ENCODE results near the gene PCSK5.

PCSK5 gene

DNA sequence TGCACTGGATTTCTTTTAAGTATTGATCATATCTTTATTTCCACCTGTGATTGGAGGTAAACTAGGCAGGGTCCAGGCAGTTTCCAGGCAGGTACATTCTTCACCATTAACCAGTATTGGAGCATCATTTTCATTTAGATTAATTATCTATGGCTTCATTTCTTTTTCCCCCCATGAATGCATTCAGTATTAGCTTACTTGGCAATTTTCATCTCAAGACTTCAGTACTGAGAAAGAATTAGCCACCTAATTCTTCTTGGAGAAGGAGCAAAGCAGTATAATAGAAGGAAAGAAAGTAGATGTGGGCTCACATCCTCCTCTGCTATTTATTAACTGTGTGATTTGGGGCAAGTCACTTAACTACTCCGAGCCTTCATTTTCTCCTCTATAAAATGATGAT is 295.0 kb downstream of the PCSK5 start:
- DNase-seq (ENCODE audit: low read depth, low spot score), result no peak

DNA sequence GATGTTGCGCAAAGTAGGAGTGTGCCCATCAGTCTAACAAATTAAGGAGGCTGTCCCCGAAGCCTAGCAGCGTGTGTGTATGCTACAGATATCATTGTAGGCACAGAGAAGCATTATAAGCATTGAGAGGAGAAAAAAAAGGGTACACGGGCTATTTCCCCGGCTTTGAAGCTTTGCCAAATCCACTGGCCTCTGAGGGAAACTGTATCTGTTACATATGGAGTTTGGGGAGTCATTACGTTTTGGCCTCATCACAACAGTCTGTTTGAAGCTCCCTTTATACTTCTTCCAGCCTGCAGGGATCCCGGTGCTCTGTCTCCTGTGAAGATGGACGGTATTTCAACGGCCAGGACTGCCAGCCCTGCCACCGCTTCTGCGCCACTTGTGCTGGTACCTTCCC is 297.8 kb downstream of the PCSK5 start:
- no peak for DNase-seq (ENCODE audit: low read depth, low spot score)

DNA sequence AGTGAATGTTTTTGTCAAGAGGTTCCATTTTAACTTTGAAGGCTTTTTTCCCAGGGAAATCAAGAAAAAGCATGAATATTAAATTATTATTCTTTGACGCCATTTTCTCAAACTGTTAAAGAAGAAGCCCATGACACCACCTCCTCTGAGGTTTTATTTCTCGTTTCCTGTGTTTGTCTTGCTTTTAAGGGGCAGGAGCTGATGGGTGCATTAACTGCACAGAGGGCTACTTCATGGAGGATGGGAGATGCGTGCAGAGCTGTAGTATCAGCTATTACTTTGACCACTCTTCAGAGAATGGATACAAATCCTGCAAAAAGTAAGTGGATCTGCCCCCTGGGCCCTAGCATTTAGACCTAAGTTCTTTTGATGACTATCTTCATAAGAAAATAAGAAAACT is 298.4 kb downstream of the PCSK5 start:
- DNase-seq (ENCODE audit: low read depth, low spot score), result no peak

DNA sequence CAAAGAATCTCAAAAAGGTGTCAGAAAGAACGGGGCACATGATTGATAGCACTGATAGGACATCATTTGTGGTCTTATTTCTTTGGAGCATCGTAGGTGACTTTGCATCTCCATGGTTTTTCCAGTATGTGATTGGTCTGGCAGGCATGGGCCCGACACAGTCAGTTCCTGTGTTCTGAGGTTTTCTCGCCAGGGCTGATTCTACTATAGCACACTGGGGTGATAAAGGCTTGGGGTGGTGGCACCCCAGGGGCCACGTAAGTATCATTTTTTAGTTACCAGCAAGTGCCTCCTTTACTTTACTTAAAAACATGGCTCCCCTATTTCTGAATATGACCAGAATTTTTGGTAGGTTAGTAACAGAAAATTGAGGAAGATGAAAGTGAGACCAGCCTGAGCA is 301.0 kb downstream of the PCSK5 start:
- DNase-seq (ENCODE audit: low read depth, low spot score), result no peak

DNA sequence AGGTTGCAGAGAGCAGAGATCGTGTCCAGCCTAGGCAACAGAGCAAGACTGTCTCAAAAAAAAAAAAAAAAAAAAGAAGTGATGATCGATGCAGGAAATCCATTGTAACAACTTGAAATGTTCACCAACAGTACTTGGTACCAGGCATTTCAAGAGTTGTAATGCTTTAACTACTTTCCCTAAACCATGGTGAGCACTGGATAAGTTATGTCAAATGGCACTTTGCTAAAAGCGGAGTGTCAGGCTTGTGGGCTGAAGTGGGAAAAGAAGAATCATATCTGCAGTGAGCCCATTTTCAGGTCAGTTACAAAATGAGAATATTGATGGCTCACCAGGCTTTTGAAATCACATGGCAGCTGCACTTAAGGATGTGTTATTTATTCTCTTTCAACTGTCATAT is 301.5 kb downstream of the PCSK5 start:
- no peak for DNase-seq (ENCODE audit: low read depth, low spot score)

DNA sequence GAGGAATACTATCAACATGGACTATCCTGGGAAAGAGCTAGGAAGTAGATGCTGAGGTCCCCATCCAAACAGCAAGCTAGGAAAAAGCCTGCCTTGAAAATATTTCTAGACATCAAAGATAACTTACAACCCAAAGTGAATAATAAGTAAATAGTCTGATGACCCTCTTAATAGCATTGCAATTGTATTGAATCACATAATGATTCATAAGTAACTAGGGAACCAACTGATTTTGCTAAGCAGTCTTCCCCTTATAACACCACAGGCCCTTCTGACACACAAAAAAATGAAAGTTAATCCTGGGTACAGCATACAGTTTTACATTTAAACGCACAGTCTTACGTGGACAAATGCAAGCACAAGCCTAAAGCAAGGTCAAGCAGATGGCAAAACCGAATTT is 304.4 kb downstream of the PCSK5 start:
- DNase-seq (ENCODE audit: low read depth, low spot score), result no peak

GRCh38 chr9:76198336-76198735 is 307.9 kb downstream of the PCSK5 start:
- no peak for DNase-seq (ENCODE audit: low read depth, low spot score)

DNA sequence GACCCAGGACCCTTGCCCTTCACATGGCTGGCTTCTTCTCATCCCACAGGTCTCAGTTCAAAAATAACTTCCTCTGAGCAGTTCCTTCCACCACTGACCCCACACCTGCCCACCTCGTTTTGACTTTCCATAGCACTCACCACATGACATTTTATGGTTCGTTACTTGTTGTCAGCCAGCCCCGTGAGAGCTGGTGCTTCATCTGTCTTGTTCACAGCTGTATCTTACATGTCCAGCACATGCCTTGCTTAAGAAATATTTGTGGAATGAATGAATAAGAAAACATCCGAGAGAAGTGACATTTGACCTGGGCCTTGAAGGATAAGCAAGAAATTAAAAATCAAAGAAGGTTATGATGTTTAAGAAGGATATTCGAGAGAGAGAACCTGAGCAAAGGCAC is 309.8 kb downstream of the PCSK5 start:
- DNase-seq (ENCODE audit: low read depth, low spot score), result no peak

GRCh38 chr9:76200745-76201144 is 310.3 kb downstream of the PCSK5 start:
- DNase-seq (ENCODE audit: low read depth, low spot score), result no peak

- DNase-seq (ENCODE audit: low read depth, low spot score), result no peak
Observed at GRCh38 chr9:76203373-76203772, 312.9 kb downstream of the PCSK5 start.

- no peak for DNase-seq (ENCODE audit: low read depth, low spot score)
Observed at GRCh38 chr9:76206821-76207220, 316.3 kb downstream of the PCSK5 start.

- no peak for DNase-seq (ENCODE audit: low read depth, low spot score)
Observed at GRCh38 chr9:76213751-76214150, 323.3 kb downstream of the PCSK5 start.

- DNase-seq (ENCODE audit: low read depth, low spot score), result no peak
Observed at GRCh38 chr9:76215066-76215465, 324.6 kb downstream of the PCSK5 start.

- DNase-seq (ENCODE audit: low read depth, low spot score), result no peak
Observed at GRCh38 chr9:76216161-76216649, 325.7 kb downstream of the PCSK5 start.

DNA sequence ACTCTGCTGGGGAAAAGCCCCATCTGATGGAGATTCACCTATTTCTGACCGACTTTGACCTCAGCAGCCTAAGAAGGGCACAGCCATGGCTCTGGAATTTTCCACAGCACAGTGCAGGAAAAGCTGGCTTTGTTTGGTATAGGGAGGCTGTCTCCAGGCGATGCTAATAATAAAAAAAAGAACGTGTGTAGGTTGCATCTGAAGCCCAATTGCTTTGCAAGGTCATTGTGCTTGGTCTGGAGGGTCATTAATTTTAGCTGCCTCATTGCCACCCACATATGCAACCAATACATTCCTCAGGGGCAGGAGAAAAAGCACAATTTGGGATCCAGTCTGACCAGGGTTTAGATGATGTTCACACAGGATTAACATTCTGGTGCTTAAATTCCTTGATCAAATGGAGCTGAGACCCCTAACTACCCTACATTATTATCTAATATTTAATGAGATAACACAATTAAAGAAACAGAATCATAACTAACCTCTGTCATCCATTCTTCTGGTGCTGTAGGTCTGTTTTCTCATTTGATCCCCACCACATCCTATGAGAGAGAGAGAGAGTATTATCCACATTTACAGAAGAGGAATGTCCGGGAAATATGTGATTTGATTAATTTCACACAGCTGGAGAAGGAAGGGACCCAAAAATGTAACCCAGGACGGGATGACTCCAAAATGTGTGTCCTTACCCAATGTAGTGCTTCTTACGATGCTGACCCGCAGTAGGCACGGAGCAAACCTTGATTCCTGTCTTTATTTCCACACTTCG is 327.8 kb downstream of the PCSK5 start:
- no peak for DNase-seq (ENCODE audit: low read depth, low spot score)

GRCh38 chr9:76218886-76219445 is 328.5 kb downstream of the PCSK5 start:
- DNase-seq (ENCODE audit: low read depth, low spot score), result no peak

GRCh38 chr9:76219560-76220151 is 329.2 kb downstream of the PCSK5 start:
- no peak for DNase-seq (ENCODE audit: low read depth, low spot score)

GRCh38 chr9:76221423-76221822 is 330.9 kb downstream of the PCSK5 start:
- no peak for DNase-seq (ENCODE audit: low read depth, low spot score)

- DNase-seq (ENCODE audit: low read depth, low spot score), result no peak
Observed at GRCh38 chr9:76223749-76224340, 333.4 kb downstream of the PCSK5 start.

DNA sequence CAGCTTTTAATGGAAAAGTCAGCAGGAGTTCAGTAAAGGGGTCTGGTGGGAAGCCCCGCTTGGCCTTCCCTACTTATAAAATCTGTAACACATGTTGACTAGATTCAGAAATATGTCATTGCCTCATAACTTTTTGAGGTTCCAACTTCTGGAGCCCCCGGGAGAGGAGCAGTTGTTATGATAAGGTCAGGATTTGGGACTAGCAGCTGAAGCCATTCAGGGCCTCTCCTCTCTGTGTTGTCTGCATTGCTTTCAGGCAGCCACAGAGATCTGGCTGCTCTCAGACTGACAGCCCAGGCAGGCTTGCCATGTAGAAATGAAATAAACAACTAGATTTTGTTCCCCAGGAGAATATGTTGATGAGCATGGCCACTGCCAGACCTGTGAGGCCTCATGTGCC is 336.7 kb downstream of the PCSK5 start:
- DNase-seq (ENCODE audit: low read depth, low spot score), result no peak

DNA sequence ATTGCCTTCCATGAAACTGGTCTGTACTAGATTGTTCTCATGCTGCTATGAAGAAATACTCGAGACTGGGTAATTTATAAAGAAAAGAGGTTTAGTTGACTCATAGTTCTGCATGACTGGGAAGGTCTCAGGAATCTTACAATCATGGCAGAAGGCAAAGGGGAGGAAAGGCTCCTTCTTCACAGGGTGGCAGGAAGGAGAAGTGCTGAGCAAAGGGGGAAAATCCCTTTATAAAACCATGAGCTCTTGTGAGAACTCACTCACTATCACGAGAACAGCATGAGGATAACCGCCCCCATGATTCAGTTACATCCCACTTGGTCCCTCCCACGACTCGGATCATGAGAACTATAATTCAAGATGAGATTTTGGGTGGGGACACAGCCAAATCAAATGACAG is 340.5 kb downstream of the PCSK5 start:
- DNase-seq (ENCODE audit: low read depth, low spot score), result no peak

GRCh38 chr9:76232861-76233489 is 342.5 kb downstream of the PCSK5 start:
- no peak for DNase-seq (ENCODE audit: low read depth, low spot score)

Data from activated naive CD8-positive, alpha-beta T cell treated with anti-CD3 and anti-CD28 coated beads, Interleukin-2, amount 50 U/mL, for 16 hours (primary cell).